ENCODE results near the gene LSM11.
A peak's percentile ranks its signal among the peaks of the same experiment; 100 is the strongest.
"Not testable (repeated sequence)": the region's sequence is repeated elsewhere in the genome, so short reads cannot be mapped to it uniquely, and the experiment has no call there.

LSM11 gene

DNA sequence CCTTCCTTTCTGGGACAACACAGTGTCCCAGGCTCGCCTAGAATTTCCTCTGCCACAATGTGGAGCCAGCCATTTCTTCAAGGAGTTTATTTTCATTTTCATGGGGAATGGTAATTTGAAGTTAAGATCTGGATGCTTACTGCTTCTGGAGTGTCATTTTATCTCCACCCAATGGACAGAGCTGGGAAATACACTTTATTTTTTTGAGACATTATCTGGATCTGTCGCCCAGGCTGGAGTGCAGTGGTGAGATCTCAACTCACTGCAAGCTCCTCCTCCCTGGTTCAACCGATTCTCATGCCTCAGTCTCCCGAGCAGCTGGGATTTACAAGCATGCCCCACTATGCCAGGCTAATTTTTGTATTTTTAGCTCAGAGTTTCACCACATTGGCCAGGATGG, 25.0 kb upstream of the LSM11 start:
- Histone ChIP-seq H3K36me3 (ENCODE audit: control insufficient read depth, insufficient read depth, low read length) (no peaks in the 10 kb centered on the region), H3K9me3 (ENCODE audit: control insufficient read depth, insufficient read depth, low read length) (no peaks in the 10 kb centered on the region), H3K27ac (ENCODE audit: low read length) (no peak overlapping the region), H3K4me3 (ENCODE audit: low read length) (no peak overlapping the region), H3K4me1 (ENCODE audit: control insufficient read depth, insufficient read depth, low read length) (no peaks in the 10 kb centered on the region), H3K27me3 (ENCODE audit: control insufficient read depth, insufficient read depth, low read length) (no peaks in the 10 kb centered on the region)
- no peak for DNase-seq (ENCODE audit: low read depth, low spot score)
- WGBS (ENCODE audit: insufficient coverage, insufficient read length), result no CpG with 5 or more reads among the region's 4 CpGs

DNA sequence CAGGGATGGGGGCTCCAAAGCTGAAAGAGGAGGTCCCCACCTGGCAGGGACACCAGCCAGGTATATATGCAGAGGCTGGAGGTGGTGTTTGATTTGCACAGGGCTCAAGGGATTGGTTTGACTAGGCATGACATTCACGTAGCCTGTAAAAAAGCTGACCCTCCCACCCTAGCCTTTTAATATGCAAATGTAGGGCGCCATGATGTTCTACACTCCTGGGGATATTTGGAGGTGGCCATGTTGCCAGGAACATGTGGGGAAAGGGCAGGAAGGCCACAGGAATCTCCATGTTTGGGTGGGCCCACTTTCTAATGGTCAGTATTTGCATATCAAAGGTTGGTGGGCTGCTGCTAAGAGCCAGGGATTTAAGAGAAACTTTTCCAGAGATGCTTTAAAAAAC, 24.3 kb upstream of the LSM11 start:
- DNase-seq (ENCODE audit: low read depth, low spot score), result no peak
- WGBS (ENCODE audit: insufficient coverage, insufficient read length), result no CpG with 5 or more reads among the region's 2 CpGs

DNA sequence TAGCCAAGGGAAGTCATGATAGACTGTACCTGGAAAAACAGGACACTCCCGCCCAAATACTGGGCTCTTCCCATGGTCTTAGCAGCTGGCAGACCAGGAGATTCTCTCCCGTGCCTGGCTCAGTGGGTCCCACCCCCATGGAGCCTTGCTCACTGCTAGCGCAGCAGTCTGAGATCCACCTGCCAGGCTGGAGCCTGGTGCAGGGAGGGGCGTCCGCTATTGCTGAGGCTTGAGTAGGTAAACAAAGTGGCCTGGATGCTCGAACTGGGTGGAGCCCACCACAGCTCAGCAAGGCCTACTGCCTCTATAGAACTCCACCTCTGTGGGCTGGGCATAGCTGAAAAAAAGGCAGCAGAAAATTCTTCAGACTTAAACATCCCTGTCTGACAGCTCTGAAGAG, 22.4 kb upstream of the LSM11 start:
- Histone ChIP-seq H3K27ac (ENCODE audit: low read length) (no peak overlapping the region), H3K4me3 (ENCODE audit: low read length) (no peak overlapping the region), H3K4me1 (ENCODE audit: control insufficient read depth, insufficient read depth, low read length) (no peaks in the 10 kb centered on the region), H3K27me3 (ENCODE audit: control insufficient read depth, insufficient read depth, low read length) (no peaks in the 10 kb centered on the region), H3K9me3 (ENCODE audit: control insufficient read depth, insufficient read depth, low read length) (no peaks in the 10 kb centered on the region), H3K36me3 (ENCODE audit: control insufficient read depth, insufficient read depth, low read length) (no peaks in the 10 kb centered on the region)
- no peak for DNase-seq (ENCODE audit: low read depth, low spot score)
- WGBS (ENCODE audit: insufficient coverage, insufficient read length), result no CpG with 5 or more reads among the region's 6 CpGs

More for the DNA sequence above, 24.3 kb upstream of the LSM11 start:
- Histone ChIP-seq H3K4me1 (ENCODE audit: control insufficient read depth, insufficient read depth, low read length) (no peaks in the 10 kb centered on the region), H3K4me3 (ENCODE audit: low read length) (no peak overlapping the region), H3K27ac (ENCODE audit: low read length) (no peak overlapping the region), H3K36me3 (ENCODE audit: control insufficient read depth, insufficient read depth, low read length) (no peaks in the 10 kb centered on the region), H3K9me3 (ENCODE audit: control insufficient read depth, insufficient read depth, low read length) (no peaks in the 10 kb centered on the region), H3K27me3 (ENCODE audit: control insufficient read depth, insufficient read depth, low read length) (no peaks in the 10 kb centered on the region)

DNA sequence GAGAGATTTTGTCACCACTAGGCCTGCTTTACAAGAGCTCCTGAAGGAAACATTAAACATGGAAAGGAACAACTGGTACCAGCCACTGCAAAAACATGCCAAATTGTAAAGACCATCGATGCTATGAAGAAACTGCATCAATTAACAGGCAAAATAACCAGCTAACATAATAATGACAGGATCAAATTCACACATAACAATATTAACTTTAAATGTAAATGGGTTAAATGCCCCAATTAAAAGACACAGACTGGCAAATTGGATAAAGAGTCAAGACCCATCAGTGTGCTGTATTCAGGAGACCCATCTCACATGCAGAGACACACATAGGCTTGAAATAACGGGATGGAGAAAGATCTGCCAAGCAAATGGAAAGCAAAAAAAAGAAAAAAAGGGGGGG, 20.6 kb upstream of the LSM11 start:
- not testable (repeated sequence) for H3K27ac ChIP-seq (ENCODE audit: low read length); H3K4me3 ChIP-seq (ENCODE audit: low read length); H3K27me3 ChIP-seq (ENCODE audit: control insufficient read depth, insufficient read depth, low read length); H3K36me3 ChIP-seq (ENCODE audit: control insufficient read depth, insufficient read depth, low read length); H3K9me3 ChIP-seq (ENCODE audit: control insufficient read depth, insufficient read depth, low read length); DNase-seq (ENCODE audit: low read depth, low spot score); H3K4me1 ChIP-seq (ENCODE audit: control insufficient read depth, insufficient read depth, low read length)
- no CpG with 5 or more reads among the region's 2 CpGs for WGBS (ENCODE audit: insufficient coverage, insufficient read length)

DNA sequence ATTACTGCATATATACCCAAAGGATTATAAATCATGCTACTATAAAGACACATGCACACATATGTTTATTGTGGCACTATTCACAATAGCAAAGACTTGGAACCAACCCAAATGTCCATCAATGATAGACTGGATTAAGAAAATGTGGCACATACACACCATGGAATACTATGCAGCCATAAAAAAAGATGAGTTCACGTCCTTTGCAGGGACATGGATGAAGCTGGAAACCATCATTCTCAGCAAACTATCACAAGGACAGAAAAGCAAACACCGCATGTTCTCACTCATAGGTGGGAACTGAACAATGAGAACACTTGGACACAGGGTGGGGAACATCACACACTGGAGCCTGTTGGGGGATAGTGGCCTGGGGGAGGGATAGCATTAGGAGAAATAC, 16.9 kb upstream of the LSM11 start:
- WGBS (ENCODE audit: insufficient coverage, insufficient read length), result no CpG with 5 or more reads among the region's 2 CpGs
- not testable (repeated sequence) for H3K27me3 ChIP-seq (ENCODE audit: control insufficient read depth, insufficient read depth, low read length); H3K4me3 ChIP-seq (ENCODE audit: low read length); DNase-seq (ENCODE audit: low read depth, low spot score); H3K9me3 ChIP-seq (ENCODE audit: control insufficient read depth, insufficient read depth, low read length); H3K36me3 ChIP-seq (ENCODE audit: control insufficient read depth, insufficient read depth, low read length); H3K4me1 ChIP-seq (ENCODE audit: control insufficient read depth, insufficient read depth, low read length); H3K27ac ChIP-seq (ENCODE audit: low read length)

DNA sequence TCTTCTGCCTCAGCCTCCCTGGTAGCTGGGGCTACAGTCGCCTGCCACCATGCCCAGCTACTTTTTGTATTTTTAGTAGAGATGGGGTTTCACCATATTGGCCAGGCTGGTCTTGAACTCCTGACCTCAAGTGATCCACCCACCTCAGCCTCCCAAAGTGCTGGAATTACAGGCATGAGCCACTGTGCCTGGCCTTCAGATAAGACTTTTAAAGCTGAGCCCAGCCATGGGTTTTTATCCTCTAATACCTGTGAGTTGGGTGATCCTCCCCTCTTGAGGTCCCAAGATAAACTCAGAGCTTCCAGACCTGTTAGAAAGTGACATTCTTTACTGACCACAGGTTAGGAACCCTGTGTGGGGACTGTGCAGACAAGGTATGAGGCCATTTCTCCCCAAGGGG, 15.7 kb upstream of the LSM11 start:
- H3K36me3 ChIP-seq (ENCODE audit: control insufficient read depth, insufficient read depth, low read length); DNase-seq (ENCODE audit: low read depth, low spot score); H3K4me3 ChIP-seq (ENCODE audit: low read length); H3K9me3 ChIP-seq (ENCODE audit: control insufficient read depth, insufficient read depth, low read length); H3K4me1 ChIP-seq (ENCODE audit: control insufficient read depth, insufficient read depth, low read length); H3K27me3 ChIP-seq (ENCODE audit: control insufficient read depth, insufficient read depth, low read length); H3K27ac ChIP-seq (ENCODE audit: low read length): not testable (repeated sequence)
- WGBS (ENCODE audit: insufficient coverage, insufficient read length), result no CpG with 5 or more reads among the region's 1 CpG

DNA sequence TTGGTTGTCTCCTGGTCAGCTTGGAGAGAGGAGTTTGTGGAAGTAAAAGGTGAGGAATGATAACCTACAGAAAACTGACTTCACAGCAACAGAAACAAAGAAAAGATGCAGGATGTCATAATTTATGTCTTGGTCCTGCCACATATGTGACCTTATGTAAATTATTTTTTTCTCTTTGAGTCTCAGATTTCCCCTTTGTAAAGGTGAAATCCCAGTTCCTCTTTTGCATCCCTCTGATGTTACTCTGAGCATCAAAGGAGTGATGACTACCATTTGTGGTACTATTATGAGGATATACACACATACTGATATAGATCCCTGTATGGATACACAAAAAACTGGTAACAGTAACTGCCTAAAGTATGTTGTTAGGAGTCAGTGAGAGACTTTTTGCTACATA, 13.7 kb upstream of the LSM11 start:
- Histone ChIP-seq H3K4me3 (ENCODE audit: low read length) (no peak overlapping the region), H3K4me1 (ENCODE audit: control insufficient read depth, insufficient read depth, low read length) (no peaks in the 10 kb centered on the region), H3K9me3 (ENCODE audit: control insufficient read depth, insufficient read depth, low read length) (no peaks in the 10 kb centered on the region), H3K36me3 (ENCODE audit: control insufficient read depth, insufficient read depth, low read length) (peaks cover 3% of the 10 kb centered on the region; the same call in 1 of the 2 replicates), H3K27ac (ENCODE audit: low read length) (no peak overlapping the region), H3K27me3 (ENCODE audit: control insufficient read depth, insufficient read depth, low read length) (no peaks in the 10 kb centered on the region)
- DNase-seq (ENCODE audit: low read depth, low spot score), result no peak

DNA sequence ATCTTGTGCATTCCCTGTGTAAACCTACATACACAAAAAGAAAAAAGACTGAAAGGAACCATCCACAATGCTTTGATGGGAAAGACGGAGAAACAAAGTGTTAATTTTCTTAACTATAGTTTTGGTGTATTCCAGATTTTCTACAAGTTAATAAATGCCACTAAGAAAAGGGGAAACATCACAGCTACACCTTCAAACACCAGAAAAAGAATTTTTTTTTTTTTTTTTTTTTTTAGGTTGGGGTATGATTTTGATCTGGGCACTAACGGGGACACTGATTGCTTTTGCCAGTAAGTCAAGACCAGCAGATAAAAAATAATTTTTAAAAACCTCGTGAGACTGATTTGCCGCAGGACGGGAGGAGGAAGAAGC, 12.6 kb upstream of the LSM11 start:
- H3K27ac ChIP-seq (ENCODE audit: low read length), result no peak overlapping the region
- no CpG with 5 or more reads among the region's 5 CpGs for WGBS (ENCODE audit: insufficient coverage, insufficient read length)
- no peaks in the 10 kb centered on the region for H3K4me1 ChIP-seq (ENCODE audit: control insufficient read depth, insufficient read depth, low read length)
- H3K27me3 ChIP-seq (ENCODE audit: control insufficient read depth, insufficient read depth, low read length), result no peaks in the 10 kb centered on the region
- H3K36me3 ChIP-seq (ENCODE audit: control insufficient read depth, insufficient read depth, low read length), result peaks cover 6% of the 10 kb centered on the region; the same call in 1 of the 2 replicates
- H3K9me3 ChIP-seq (ENCODE audit: control insufficient read depth, insufficient read depth, low read length), result no peaks in the 10 kb centered on the region
- no peak for DNase-seq (ENCODE audit: low read depth, low spot score)
- no peak overlapping the region; the same call in 1 of the 2 replicates for H3K4me3 ChIP-seq (ENCODE audit: low read length)

DNA sequence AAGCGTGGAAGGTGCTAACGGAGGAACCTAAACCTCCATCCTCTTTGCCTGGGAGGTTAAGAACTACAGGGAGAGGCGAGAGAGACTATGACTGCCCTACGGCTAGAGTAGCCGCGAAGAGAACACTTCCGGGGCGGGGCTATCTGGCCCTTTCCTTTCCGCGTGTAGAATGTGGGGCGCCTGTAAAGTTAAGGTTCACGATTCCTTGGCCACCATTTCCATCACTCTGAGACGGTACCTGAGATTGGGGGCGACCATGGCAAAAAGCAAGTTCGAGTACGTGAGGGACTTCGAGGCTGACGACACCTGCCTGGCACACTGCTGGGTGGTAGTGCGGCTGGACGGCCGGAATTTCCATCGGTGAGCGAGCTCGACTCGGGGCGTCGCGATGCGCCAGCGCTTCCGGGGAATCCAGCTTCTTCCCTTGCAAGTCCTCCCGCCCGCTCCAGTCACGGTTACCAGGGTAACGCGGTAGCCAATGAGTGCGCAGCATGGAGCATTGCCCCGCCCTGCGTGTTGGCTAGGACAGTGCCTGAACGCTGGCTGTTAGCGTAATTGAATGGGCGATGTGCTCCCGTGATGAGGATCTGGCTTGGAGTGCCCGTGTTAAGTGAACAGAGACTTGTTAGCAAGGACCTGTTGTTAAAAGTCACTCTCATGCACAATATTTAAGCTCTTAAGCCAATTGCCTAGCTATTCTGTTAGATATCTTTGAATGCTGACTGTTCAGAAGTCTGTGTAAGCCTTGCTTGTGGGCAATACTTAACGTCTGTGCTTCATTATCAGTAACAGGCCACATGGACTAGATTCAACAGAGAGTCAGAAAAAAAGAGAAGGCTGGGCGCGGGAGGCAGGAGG, 12.0 kb upstream of the LSM11 start, which contains the start of gene THG1L:
TSS of gene THG1L (plus strand) at position 149 of the 858 bp plus-strand sequence. CDS start at position 170, 21 bp downstream.
- peaks cover 6% of the 10 kb centered on the region; the same call in 1 of the 2 replicates for H3K36me3 ChIP-seq (ENCODE audit: control insufficient read depth, insufficient read depth, low read length)
- H3K4me1 ChIP-seq (ENCODE audit: control insufficient read depth, insufficient read depth, low read length), result no peaks in the 10 kb centered on the region
- peak within 1 kb of the TSS; percentile 95 for H3K4me3 ChIP-seq (ENCODE audit: low read length)
- no CpG with 5 or more reads among the region's 47 CpGs for WGBS (ENCODE audit: insufficient coverage, insufficient read length)
- no peaks in the 10 kb centered on the region for H3K27me3 ChIP-seq (ENCODE audit: control insufficient read depth, insufficient read depth, low read length)
- H3K9me3 ChIP-seq (ENCODE audit: control insufficient read depth, insufficient read depth, low read length), result no peaks in the 10 kb centered on the region
- H3K27ac ChIP-seq (ENCODE audit: low read length), result no peak within 1 kb of the TSS
- peak; percentile 97 for DNase-seq (ENCODE audit: low read depth, low spot score)

DNA sequence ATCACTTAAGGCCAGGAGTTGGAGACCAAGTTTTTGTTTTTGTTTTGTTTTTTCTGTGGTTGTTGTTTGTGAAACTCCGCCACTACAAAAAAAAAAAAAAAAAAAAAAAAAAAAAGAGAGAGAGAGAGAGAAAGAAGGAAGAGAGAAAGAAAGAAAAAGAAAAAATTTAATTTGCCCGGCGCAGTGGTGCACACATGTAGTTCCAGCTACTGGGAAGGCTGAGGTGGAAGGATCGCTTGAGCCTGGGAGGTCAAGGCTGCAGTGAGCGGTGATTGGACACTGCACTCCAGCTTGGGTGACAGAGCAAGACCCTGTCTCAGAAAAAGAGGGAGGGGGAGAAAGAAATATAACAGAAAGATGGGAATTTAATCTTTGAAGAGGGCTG, 11.4 kb upstream of the LSM11 start:
- Histone ChIP-seq H3K4me3 (ENCODE audit: low read length) (no peak overlapping the region), H3K27ac (ENCODE audit: low read length) (no peak overlapping the region)
- WGBS (ENCODE audit: insufficient coverage, insufficient read length), result no CpG with 5 or more reads among the region's 5 CpGs

More for the DNA sequence above, 11.4 kb upstream of the LSM11 start:
- H3K36me3 ChIP-seq (ENCODE audit: control insufficient read depth, insufficient read depth, low read length), result peaks cover 9% of the 10 kb centered on the region; the same call in 1 of the 2 replicates
- no peak for DNase-seq (ENCODE audit: low read depth, low spot score)
- no peaks in the 10 kb centered on the region for H3K4me1 ChIP-seq (ENCODE audit: control insufficient read depth, insufficient read depth, low read length)
- H3K27me3 ChIP-seq (ENCODE audit: control insufficient read depth, insufficient read depth, low read length), result no peaks in the 10 kb centered on the region
- H3K9me3 ChIP-seq (ENCODE audit: control insufficient read depth, insufficient read depth, low read length), result no peaks in the 10 kb centered on the region
